GM21786 (cell line): Measurements from ENCODE around the gene AGBL2.
"Not testable (repeated sequence)": the region's sequence is repeated elsewhere in the genome, so short reads cannot be mapped to it uniquely, and the experiment has no call there.

ENCODE experiments used
- ATAC-seq: cut with Tn5 transposase; IDR thresholded peaks from one replicate; pipeline ENCODE4 v1.9.1; 2021; ENCODE audit not compliant: unreplicated experiment

The AGBL2 gene

GRCh38 chr11:47689480-47689879 is 25.7 kb downstream of the AGBL2 start:
- ATAC-seq: no peak

GRCh38 chr11:47688991-47689390 is 26.2 kb downstream of the AGBL2 start:
- ATAC-seq: no peak

- no peak for ATAC-seq
Observed at GRCh38 chr11:47688111-47688510, 27.1 kb downstream of the AGBL2 start.

- not testable (repeated sequence) for ATAC-seq
Observed at GRCh38 chr11:47686704-47687103, 28.5 kb downstream of the AGBL2 start.

- no peak for ATAC-seq
Observed at GRCh38 chr11:47686151-47686550, 29.0 kb downstream of the AGBL2 start.

- no peak for ATAC-seq
Observed at GRCh38 chr11:47675851-47676250, 39.3 kb downstream of the AGBL2 start.

- ATAC-seq: no peak
Observed at GRCh38 chr11:47672283-47672730, 42.9 kb downstream of the AGBL2 start.

GRCh38 chr11:47669856-47670255 is 45.3 kb downstream of the AGBL2 start:
- ATAC-seq: no peak

GRCh38 chr11:47668665-47669064 is 46.5 kb downstream of the AGBL2 start:
- no peak for ATAC-seq

- no peak for ATAC-seq
Observed at GRCh38 chr11:47667555-47667954, 47.6 kb downstream of the AGBL2 start.

GRCh38 chr11:47667135-47667534 is 48.0 kb downstream of the AGBL2 start:
- ATAC-seq: no peak

GRCh38 chr11:47664936-47665335 is 50.2 kb downstream of the AGBL2 start:
- not testable (repeated sequence) for ATAC-seq

- ATAC-seq: no peak
Observed at GRCh38 chr11:47661245-47661644, 53.9 kb downstream of the AGBL2 start.

- no peak for ATAC-seq
Observed at GRCh38 chr11:47659276-47659675, 55.9 kb downstream of the AGBL2 start.

GRCh38 chr11:47656260-47656885 is 58.8 kb downstream of the AGBL2 start:
- ATAC-seq: no peak

GRCh38 chr11:47651818-47652469 is 63.2 kb downstream of the AGBL2 start:
- ATAC-seq: no peak

- ATAC-seq: no peak
Observed at GRCh38 chr11:47649276-47649675, 65.9 kb downstream of the AGBL2 start.

GRCh38 chr11:47646019-47646418 is 69.2 kb downstream of the AGBL2 start:
- no peak for ATAC-seq

- ATAC-seq: no peak
Observed at GRCh38 chr11:47645500-47645899, 69.7 kb downstream of the AGBL2 start.

- peak; percentile 87 for ATAC-seq
Observed at GRCh38 chr11:47642099-47642855, 72.9 kb downstream of the AGBL2 start, which contains the start of gene MTCH2. MTCH2 (minus strand) TSS chr11:47642559; CDS start chr11:47642465, 94 bp downstream.

- ATAC-seq: no peak
Observed at GRCh38 chr11:47641600-47642098, 73.5 kb downstream of the AGBL2 start.

- ATAC-seq: not testable (repeated sequence)
Observed at GRCh38 chr11:47640506-47640905, 74.7 kb downstream of the AGBL2 start.
